DND-41 (cell line): ENCODE measurements around the gene MTX1.

ENCODE experiments used
- ATAC-seq: fragments of 200-7000 bp; cut with Tn5 transposase; 3 replicates; pipeline ENCODE4 v1.9.1; 2021; ENCODE audit warnings: low read depth; ENCODE audit not compliant: insufficient read depth
- DNase-seq: peaks from one replicate; pipeline ENCODE4 v3.0.0-alpha.2; 2020
- H2AFZ ChIP-seq: 2 replicates; pipeline ENCODE4 v1.6.0; 2012; ENCODE audit warnings: low read depth, low read length
- H3K27ac ChIP-seq: 2 replicates; pipeline ENCODE4 v1.5.1; 2012; ENCODE audit warnings: low read length, inconsistent platforms
- H3K27me3 ChIP-seq: fragments of 200-600 bp; sonication (generic); 2 replicates; pipeline ENCODE4 v1.6.0; 2012; ENCODE audit warnings: low read length, mild to moderate bottlenecking, inconsistent platforms; ENCODE audit not compliant: insufficient read depth, poor library complexity
- H3K36me3 ChIP-seq: 2 replicates; pipeline ENCODE4 v1.5.1; 2012; ENCODE audit warnings: low read length, inconsistent platforms; ENCODE audit not compliant: insufficient read depth
- H3K4me1 ChIP-seq: 2 replicates; pipeline ENCODE4 v1.5.1; 2012; ENCODE audit warnings: mild to moderate bottlenecking, low read length; ENCODE audit not compliant: insufficient read depth
- H3K4me2 ChIP-seq: 2 replicates; pipeline ENCODE4 v1.6.0; 2012; ENCODE audit warnings: mild to moderate bottlenecking, moderate library complexity, low read length, inconsistent platforms; ENCODE audit not compliant: insufficient read depth
- H3K4me3 ChIP-seq, 2 experiments: fragments of 200-600 bp in 1 of 2; shearing (Covaris generic) in 1 of 2; 2 replicates each; pipeline ENCODE4 v1.5.1; 2012 to 2016; ENCODE audit warnings: inconsistent platforms in 2 of 2, low read length in 2 of 2, mild to moderate bottlenecking in 2 of 2, low read depth in 1 of 2, moderate library complexity in 1 of 2
- H3K79me2 ChIP-seq: 2 replicates; pipeline ENCODE4 v1.6.0; 2012; ENCODE audit warnings: low read length, inconsistent platforms; ENCODE audit not compliant: insufficient read depth
- H3K9ac ChIP-seq: 2 replicates; pipeline ENCODE4 v1.6.0; 2012; ENCODE audit warnings: low read depth, mild to moderate bottlenecking, inconsistent platforms, low read length, moderate library complexity
- H3K9me3 ChIP-seq: 2 replicates; pipeline ENCODE4 v1.5.1; 2012; ENCODE audit warnings: low read length, moderate library complexity, mild to moderate bottlenecking, inconsistent platforms; ENCODE audit not compliant: insufficient read depth, severe bottlenecking
- H4K20me1 ChIP-seq: 2 replicates; pipeline ENCODE4 v1.6.0; 2012; ENCODE audit warnings: low read length; ENCODE audit not compliant: insufficient read depth
- CTCF ChIP-seq: IDR thresholded peaks from 2 replicates; pipeline ENCODE4 v1.5.1; 2012; ENCODE audit warnings: borderline replicate concordance, low read length, moderate library complexity, mild to moderate bottlenecking; ENCODE audit not compliant: poor library complexity, severe bottlenecking; ENCODE audit errors: extremely low read depth
- EZH2 ChIP-seq: IDR thresholded peaks from 3 replicates; pipeline ENCODE4 v1.6.1; 2012; ENCODE audit warnings: borderline replicate concordance, low read depth, mild to moderate bottlenecking, moderate library complexity, low read length, inconsistent platforms; ENCODE audit not compliant: severe bottlenecking

MTX1 gene

GRCh38 chr1:155186067-155186793, 22.3 kb upstream of the MTX1 start:
- Histone ChIP-seq H3K27ac (no peak overlapping the region), H3K79me2 (no peaks in the 10 kb centered on the region), H2AFZ (no peak overlapping the region), H3K27me3 (no peaks in the 10 kb centered on the region), H3K9ac (no peak overlapping the region), H3K9me3 (no peaks in the 10 kb centered on the region), H3K4me2 (no peak overlapping the region), H3K36me3 (no peaks in the 10 kb centered on the region), H3K4me1 (no peaks in the 10 kb centered on the region), H4K20me1 (no peaks in the 10 kb centered on the region), H3K4me3 (no peak overlapping the region)
- TF ChIP-seq EZH2 (no peak), CTCF (no peak)
- DNase-seq: no peak
- ATAC-seq: no peak

- H3K27ac ChIP-seq: no peak overlapping the region
- H3K9me3 ChIP-seq: no peaks in the 10 kb centered on the region
- no peaks in the 10 kb centered on the region for H3K4me1 ChIP-seq
- H3K27me3 ChIP-seq: no peaks in the 10 kb centered on the region
- no peaks in the 10 kb centered on the region for H3K79me2 ChIP-seq
- DNase-seq (no peak), ATAC-seq (no peak)
- no peak overlapping the region for H3K4me2 ChIP-seq
- TF ChIP-seq EZH2: no peak
- no peak for TF ChIP-seq CTCF
- no peak overlapping the region for H3K4me3 ChIP-seq
- no peak overlapping the region for H2AFZ ChIP-seq
- no peaks in the 10 kb centered on the region for H3K36me3 ChIP-seq
- H4K20me1 ChIP-seq: no peaks in the 10 kb centered on the region
- H3K9ac ChIP-seq: no peak overlapping the region
Measured at GRCh38 chr1:155186794-155187455, 21.6 kb upstream of the MTX1 start.

- no peak overlapping the region for H3K9ac ChIP-seq
- TF ChIP-seq CTCF (no peak), EZH2 (no peak)
Measured at GRCh38 chr1:155187456-155187891, 21.0 kb upstream of the MTX1 start.

More at GRCh38 chr1:155187456-155187891, 21.0 kb upstream of the MTX1 start:
- no peak overlapping the region for H3K4me2 ChIP-seq
- H3K9me3 ChIP-seq: no peaks in the 10 kb centered on the region
- no peak overlapping the region for H3K4me3 ChIP-seq
- H3K79me2 ChIP-seq: no peaks in the 10 kb centered on the region
- H2AFZ ChIP-seq: no peak overlapping the region
- no peaks in the 10 kb centered on the region for H4K20me1 ChIP-seq
- peaks cover under 1% of the 10 kb centered on the region; the same call in 1 of the 2 replicates for H3K4me1 ChIP-seq
- H3K36me3 ChIP-seq: no peaks in the 10 kb centered on the region
- no peaks in the 10 kb centered on the region for H3K27me3 ChIP-seq
- DNase-seq (no peak), ATAC-seq (no peak)
- no peak overlapping the region for H3K27ac ChIP-seq
